Stimulated activated CD4-positive, alpha-beta T cell treated with anti-CD3 and anti-CD28 coated beads, TNF-alpha, amount 100 ng/mL, for 1 hour (primary cell): ENCODE measurements around the gene OLA1.

Experiments
- DNase-seq, 3 donors: peaks; one replicate each; pipeline ENCODE4 v3.0.0-alpha.2; 2020; ENCODE audit warnings: low read depth in 3 of 3, low spot score in 1 of 3

Gene OLA1

DNA sequence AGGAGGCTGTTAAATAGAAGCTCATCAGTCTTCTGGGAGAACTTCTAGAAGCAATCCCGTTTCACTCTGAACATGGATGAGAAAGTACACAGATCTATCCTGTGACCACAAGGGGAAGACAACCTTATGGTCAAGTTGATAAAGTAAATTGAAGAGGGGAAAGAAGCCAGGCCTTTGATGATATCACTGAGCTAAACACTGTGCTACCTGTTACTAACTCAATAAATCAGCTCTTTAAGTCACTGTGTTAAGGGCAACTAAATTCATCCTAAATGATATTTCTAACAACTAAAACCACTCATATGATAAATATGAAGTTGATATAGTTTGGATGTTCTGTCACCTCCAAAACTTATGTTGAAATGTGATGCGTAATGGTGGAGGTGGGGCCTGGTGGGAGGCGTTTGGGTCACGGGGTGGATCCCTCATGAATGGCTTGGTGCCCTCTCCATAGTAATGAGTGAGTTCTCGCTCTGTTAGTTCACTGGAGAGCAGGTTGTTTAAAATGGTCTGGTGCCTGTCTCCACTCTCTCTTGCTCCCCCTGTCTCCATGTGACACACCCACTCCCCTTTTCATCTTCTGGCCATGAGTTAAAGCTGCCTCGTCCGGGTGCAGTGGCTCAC is 23.6 kb downstream of the OLA1 start:
- DNase-seq, result no peak

DNA sequence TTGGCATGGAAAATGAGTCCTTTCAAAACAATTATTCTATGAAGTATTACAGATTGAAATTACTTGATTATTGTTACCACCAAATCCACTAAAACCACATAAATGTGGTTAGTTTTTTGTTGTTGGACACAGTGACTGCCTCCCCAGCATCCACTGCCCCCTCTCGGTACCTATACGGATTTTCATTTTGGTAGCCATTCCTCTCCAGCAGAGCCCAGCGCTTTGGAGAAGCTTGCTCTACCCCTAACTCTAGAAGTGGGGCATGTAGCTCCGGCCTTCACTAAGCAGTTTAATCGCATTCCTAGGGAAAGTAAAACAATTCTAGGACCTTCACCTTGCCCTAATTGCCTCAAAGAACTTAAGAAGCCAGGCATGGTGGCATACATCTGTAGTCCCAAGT is 24.2 kb downstream of the OLA1 start:
- DNase-seq, result no peak

DNA sequence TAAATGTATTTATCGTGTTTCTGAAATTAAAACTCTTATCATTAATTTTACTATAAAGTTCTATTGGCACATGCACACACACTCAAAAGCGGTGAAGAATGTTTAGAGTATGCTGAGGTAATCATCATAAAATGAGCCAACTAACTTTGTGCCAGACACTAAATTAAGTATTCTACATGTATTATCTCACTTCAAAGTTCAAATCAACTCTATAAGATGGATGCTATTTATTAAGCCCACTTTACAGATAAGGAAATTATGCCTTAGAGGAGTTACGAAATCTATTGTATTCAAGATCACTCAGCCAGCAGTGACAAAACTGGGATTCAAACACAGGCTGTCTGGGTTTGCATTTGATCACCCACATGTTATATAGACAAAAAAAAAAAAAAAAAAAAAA is 24.9 kb downstream of the OLA1 start:
- no peak for DNase-seq

DNA sequence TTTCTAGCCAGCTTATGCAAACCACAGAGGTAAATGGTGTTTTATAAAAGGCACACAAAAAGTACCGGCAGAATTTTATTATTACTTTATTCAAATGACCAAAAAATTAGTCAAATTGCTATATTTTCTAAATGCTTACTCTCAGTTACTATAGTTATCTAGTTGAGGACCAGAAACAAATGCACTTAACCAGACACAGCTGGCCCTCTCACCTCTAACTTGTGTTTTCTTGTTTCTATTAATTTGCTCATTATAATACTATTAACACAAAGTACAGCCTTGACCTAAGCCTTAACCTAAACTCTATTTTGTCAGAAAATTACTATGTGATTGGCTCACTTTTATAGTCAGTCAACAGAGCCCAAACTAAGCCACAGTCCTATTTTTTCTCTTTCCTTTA is 26.2 kb downstream of the OLA1 start:
- DNase-seq, result no peak

DNA sequence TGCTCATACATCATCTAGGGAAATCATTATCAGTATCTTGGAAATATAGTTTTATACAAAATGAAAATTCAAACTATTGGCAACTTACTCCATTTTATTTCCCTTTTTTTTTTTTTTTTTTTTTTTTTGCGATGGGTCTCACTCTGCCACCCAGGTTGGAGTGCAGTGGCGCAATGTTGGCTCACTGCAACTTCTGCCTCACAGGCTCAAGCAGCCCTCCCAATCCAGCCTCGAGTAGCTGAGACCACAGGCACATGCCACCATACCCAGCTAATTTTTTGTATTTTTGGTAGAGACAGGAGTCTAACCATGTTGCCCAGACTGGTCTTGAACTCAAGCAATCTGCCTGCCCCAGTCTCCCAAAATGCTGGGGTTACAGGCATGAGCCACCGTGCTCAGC is 29.0 kb downstream of the OLA1 start:
- DNase-seq, result no peak

DNA sequence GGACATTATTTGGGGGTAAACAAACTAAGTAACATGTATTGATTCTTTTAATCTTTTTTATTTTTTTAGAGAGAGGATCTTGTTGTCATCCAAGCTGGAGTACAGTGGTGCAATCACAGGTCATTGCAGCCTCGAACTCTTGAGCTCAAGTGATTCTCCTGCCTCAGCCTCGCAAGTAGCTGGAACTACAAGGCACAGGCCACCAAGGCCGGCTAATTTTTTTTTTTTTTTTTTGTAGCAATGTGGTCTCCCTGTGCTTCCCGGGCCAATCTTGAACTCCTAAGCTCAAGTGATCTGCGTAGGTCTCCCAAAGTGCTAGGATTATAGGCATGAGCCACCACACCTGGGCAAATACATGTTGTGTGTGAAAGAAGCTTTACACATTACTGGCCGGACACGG is 29.6 kb downstream of the OLA1 start:
- no peak for DNase-seq

DNA sequence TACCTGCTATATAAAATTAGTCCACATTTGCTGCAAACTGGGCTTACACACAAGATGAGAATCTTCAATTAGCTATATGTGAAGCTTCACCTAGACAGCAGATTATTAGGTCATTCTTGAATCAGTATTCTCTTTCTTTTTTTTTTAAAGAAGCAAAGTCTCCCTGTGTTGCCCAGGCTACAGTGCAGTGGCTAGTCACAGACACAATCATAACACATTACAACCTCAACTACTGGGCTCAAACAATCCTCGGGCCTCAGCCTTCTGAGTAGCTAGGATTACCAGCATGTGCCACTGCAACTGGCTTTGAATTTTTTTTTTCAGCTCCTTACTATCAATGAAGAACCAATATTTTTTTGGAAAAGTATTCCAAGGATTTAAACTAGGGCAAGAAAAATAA is 30.5 kb downstream of the OLA1 start:
- no peak for DNase-seq

DNA sequence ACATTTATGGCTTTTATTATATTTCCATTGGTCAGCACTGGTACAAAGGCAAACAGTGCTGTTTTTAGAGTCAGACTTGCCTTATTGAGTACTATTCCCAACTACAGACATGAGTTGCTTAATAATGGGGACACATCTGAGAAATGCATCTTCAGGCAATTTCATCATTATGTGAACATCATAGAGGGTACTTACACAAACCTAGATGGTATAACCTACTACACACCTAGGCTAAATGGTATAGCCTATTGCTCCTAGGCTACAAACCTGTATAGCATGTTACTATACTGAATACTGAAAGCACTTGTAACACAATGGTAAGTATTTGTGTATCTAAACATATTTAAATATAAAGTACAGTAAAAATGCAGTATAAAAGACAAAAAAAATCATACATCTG is 36.4 kb downstream of the OLA1 start:
- DNase-seq, result no peak

DNA sequence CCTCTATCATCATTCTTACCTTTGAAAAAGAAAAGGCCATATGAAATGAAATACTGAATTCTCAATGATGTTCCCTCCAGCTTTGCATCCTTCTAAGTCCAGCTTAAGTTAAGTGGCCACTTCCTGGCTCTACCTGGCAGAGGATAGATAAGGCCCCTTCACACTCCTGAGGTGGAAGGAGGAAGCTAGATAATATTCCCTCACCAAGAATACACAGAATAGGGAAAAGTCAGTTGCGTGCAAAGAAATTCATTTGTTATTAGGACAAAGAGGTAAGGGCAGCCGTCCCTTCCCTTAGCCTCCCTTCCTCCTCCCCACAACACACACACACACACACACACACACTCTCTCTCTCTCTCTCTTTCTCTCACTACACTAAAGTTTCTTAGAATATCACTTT is 37.5 kb downstream of the OLA1 start:
- DNase-seq, result no peak

DNA sequence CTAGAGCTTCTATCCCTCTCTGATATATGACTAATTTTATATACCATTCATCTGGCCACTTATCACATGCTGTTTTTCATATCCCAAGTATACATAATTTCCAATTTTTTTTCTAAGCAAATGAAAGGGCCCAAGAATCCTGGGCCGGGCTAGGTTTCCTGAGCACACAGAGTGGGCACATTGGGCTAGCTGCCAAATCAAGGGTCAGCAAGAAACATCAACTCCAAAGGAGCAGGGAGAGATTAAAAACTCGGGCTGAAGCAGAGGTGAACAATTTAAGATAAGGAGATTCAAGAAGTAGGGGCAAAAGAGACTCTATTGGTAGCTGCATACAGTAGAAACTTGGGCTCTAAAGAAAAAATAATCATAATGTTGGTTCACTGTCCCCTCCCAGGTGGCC is 39.0 kb downstream of the OLA1 start:
- DNase-seq, result no peak

DNA sequence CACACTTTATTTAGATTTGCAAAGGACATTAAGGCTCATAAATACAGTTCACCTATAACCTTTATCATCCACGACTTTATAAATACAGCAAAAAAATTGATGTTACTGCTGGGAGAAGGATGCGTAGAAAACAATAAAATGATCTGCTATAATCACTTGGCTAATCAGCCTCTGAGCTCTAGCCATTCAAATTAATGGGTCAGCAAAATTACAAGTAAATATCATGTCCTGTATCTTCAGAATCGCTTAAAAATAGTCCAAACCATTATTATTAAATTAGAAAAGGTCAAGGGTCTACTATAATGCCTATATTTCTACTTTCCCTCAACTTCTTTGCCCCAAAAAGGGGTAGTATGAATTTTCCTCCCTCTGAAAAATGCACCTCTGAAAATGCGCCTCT is 40.3 kb downstream of the OLA1 start:
- DNase-seq, result no peak

DNA sequence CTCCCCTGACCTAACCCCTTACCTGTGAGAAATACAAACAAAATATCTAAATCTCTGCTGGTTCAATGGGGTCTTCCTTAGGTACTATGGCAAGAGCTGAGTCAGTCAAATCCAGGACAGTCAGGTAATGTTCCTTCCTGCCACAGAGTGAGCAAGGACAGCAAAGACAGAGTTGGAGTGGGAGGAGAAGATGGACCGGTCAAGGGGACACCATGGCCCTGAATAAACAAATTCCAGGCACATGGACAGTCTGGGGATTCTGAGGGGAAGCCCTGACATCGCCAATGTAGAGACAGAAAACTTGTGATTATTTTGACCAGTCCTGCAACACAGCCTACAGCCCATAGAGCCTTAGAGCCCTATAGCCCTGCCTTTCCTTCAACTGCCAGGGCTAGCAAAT is 42.8 kb downstream of the OLA1 start:
- DNase-seq, result no peak

DNA sequence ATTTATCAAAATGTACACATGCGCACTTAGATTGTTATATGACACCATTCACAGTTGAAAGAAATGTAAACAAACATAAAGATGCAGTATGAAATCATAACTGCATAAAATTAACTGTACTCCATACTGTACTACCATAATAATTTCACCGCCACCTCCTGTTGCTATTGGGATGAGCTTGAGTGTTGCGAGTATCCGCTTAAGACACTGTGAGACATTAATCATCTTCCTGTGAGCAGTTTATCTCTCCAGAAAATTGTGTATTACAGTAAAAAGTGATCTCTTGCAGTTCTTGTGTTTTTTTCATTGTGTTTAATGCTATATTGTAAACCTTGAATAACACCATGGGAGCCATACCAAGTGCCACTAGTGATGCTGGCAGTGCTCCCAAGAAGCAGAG is 46.1 kb downstream of the OLA1 start:
- no peak for DNase-seq

DNA sequence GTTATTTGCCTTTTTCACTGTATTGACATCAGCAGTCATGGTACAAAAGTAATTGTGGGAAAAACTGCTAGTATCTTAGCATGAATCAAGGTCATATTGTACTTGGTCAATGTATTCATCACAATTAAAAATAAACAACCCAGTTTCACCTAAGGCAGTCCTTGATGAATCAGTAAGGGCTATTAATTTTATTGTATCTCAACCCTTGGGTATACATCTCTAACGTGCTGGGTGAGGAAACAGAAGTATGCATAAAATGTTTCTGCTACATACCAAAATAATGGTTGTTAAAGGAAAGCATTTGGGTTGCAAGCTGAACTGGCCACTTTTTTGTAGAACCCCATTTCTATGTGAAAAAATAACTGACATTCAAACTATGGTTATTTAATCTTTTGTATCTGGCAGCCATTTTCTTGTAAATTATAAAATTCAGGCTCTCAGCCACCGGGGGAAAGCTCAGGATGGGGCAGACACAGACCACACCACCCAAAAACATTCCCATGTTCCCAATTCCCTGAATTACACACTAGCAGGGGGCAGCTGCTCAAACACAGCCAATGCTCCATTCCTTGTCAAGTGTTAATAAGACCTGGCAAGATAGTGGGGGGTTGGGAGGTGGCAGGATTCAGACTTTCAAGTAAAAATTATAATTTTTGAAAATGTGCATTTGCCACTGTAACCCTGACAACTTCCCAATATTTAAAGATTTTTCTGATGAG is 49.3 kb downstream of the OLA1 start:
- DNase-seq, result no peak

DNA sequence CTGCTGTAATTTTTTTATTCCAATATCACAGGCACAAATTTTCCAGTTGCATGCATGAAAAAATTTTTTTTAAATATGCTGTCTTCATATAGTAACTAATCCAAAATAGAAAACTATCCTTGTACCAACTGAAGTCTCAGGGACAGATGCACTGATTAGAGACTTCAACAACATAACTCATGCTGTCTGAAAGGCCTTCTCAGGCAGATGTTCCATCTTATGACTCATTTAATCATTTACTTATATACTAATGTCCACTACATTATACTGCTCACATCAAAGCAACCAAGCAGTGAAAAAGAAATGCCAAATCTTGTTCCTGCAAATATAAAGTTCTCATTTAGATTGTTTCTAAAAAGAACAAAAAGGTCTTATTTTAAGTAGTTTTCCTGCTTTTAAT is 53.1 kb downstream of the OLA1 start:
- DNase-seq, result no peak

DNA sequence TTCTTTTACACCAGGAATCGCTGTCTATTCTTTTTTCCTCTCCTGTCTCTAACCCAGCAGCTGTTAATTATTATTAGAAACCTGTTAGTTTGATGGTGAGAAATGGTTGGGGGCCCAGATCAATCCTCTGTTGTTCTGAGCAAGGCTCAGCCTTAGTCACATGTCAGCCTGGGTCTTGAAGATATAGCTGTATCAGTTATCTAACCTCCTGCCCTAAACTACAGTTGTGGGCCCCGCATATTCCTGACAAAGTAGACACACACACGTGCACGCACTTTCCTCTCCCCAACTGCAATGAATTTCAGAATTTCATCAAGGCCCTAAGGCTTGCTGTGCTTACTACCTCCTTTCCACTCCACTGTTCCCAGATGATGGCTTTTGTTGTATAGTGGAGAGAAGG is 54.6 kb downstream of the OLA1 start:
- no peak for DNase-seq

DNA sequence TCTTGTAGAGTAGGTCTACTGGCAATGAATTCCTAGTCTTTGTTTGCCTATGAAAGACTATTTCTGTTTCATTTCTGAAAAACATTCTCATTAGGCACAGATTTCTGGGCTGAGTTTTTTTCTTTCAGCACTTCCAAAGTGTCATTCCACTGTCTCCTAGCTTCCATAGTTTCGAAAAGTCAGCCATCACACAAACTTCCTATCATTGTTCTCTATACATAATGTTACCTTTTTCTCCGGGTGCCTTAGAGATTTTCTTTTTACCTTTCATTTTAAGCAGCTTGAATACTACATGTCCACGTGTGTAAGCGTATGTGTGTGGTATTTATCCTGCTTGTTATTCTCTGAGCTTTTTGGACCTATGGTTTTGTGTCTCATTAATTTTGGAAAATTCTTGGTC is 55.7 kb downstream of the OLA1 start:
- no peak for DNase-seq

DNA sequence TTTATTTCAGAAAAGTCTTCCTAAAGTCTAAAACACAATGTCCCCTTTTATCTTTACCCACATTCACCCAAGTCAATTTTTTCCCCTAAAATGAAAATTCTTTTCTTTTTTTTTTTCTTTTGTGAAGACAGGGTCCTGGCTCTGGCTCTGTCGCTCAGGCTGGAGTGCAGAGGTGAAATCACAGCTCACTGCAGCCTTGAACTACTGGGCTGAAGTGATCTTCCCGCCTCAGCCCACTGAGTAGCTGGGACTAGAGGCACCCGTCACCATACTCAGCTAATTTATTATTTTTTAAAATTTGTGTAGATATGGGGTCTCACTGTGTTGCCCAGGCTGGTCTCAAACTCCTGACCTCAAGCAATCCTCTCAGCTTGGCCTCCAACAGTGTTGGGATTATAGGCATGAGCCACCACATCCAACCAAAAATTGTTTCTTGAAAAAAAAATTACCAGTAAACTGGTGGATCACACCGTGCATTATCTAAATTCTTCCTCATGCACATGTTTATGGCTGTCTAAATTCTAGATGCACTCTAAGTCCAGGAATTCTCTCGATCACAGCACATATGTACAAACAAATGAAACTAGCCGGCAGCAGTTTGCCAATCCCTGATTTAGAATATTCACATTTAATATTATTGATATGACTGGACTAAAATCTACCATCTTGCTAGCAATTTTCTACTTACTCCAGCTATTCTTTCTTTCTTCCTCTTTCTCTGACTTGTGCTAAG is 56.8 kb downstream of the OLA1 start:
- no peak for DNase-seq

DNA sequence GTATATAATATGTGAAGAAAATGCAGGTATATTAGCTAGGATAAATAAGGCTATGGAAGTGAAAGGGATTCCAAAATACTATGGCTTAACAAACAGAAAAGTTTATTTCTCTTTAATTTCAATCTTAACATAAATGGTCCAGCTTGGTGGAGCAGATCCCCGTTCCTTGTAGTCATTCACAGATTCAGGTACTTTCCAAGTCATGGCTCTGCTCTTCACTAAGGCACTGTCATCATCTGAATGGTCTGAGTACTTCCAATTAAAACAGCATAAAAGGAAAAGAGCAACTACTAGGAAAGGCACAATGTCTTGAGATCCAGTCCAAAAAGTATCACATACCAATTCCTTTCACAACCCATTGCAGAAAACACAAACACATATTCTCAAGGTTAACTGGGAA is 63.4 kb downstream of the OLA1 start:
- DNase-seq, result no peak

DNA sequence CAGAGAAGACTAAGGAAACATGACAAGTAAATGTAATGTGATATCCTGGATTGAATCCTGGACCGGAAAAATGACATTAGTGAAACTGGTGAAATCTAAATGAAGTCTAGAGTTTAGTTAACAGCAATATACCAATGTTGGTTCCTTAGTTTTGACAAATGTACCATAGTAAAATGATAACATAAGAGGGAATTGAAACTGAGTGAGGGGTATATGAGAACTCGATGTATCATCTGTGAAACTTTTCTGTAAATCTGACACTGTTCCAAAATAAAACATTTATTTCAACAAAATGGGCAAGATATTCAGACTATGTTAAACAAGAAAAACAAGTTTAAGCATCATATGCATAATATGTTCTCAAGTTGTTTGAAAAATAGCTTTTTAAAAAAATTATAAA is 63.8 kb downstream of the OLA1 start:
- no peak for DNase-seq

DNA sequence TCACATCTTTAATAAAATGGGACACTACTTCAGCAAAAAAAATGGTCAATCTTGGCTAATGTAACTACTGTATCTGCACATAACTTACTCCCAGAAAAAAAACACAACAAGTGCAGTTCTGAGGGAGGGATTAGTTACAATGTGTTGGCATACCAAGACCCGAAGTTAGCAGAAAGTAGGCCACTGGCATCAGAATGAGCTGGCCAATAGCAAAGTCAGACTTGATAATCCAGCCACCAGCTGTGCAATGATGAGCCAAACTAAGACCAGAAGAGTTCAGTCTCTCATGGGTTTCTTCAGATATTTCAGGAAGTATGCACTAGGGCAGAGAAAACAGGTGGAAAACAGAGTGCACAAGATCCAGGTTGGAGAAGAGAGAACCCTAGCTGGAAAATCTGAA is 65.3 kb downstream of the OLA1 start:
- no peak for DNase-seq

DNA sequence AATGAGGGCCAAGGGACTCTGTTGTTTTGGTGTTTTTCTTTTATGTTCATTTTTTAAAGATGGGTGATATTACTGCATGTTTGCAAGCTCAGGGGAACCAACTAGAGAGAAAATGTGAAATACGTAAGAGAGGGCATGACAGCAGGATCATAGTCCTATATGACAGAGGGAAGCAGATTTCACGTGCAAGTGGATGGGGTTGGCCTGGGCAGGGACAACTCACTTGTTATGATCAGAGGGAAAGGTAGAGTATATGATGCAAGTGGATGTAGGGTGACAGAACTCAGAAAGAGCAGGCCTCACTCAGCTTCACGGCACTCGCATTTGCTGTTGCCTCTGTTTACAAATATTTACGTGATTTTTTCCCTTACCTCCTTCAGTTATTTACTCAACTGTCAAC is 67.0 kb downstream of the OLA1 start:
- DNase-seq, result no peak
